ENCODE data around the gene POC1B. TPM values are rescaled to one million over a fixed set of nuclear protein-coding genes. Genes with fewer than 3 reads are reported as not detected.

The POC1B gene
- total RNA-seq, 1 experiment from 2014 or later: 40.3 TPM

DNA sequence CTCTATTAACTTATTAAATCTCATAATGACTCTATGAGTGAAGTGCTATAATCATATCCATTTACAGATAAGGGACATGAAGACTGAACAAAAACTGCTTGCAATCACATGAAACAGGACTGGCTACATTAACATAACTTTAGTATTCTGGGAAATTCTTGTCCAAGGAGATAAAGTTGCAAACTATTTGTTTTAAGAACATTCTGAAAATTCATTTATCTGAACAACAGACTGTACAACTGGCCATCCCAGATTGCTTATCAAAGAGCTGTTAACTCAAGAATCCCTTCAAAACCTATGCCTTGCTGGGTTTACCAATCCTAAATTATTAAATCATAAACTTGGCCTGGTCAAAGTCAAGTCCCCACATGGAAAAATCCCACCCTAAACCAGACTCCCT is 39.2 kb upstream of the POC1B start:
- intact Hi-C loops (cut with micrococcal nuclease; ENCODE audit: unreplicated experiment): no loop called here
- CTCF ChIA-PET: interaction anchor here (0.7 kb wide), 1 partner anchor 385 kb away, joined by 3 read pairs; no protein-coding TSS in a partner anchor
- Mint-ChIP-seq H3K4me1 (ENCODE audit: low read depth, unreplicated experiment) (no peaks in the 10 kb centered on the region), H3K9me3 (ENCODE audit: low read depth, unreplicated experiment) (no peaks in the 10 kb centered on the region), H3K27ac (ENCODE audit: unreplicated experiment) (no peak overlapping the region), H3K4me3 (ENCODE audit: low read depth, unreplicated experiment) (no peak overlapping the region), H3K27me3 (ENCODE audit: unreplicated experiment) (no peaks in the 10 kb centered on the region), H3K36me3 (ENCODE audit: insufficient read depth, unreplicated experiment) (no peaks in the 10 kb centered on the region)
- BruUV-seq (replicated peaks): no TSS peak
- TF ChIP-seq CTCF (IDR thresholded peaks at IDR 0.05; ENCODE audit: unreplicated experiment): no peak
- DNase-seq: no peak

GRCh38 chr12:89559753-89560152 is 33.9 kb upstream of the POC1B start:
- TF ChIP-seq CTCF (IDR thresholded peaks at IDR 0.05; ENCODE audit: unreplicated experiment): no peak
- intact Hi-C loops (cut with micrococcal nuclease; ENCODE audit: unreplicated experiment): no loop called here
- no peak for DNase-seq
- no TSS peak for BruUV-seq (replicated peaks)
- Mint-ChIP-seq H3K27me3 (ENCODE audit: unreplicated experiment) (no peaks in the 10 kb centered on the region), H3K27ac (ENCODE audit: unreplicated experiment) (no peak overlapping the region), H3K4me1 (ENCODE audit: low read depth, unreplicated experiment) (peaks cover 15% of the 10 kb centered on the region), H3K4me3 (ENCODE audit: low read depth, unreplicated experiment) (no peak overlapping the region), H3K9me3 (ENCODE audit: low read depth, unreplicated experiment) (no peaks in the 10 kb centered on the region), H3K36me3 (ENCODE audit: insufficient read depth, unreplicated experiment) (peaks cover 11% of the 10 kb centered on the region)
- CTCF ChIA-PET: no interaction called here

DNA sequence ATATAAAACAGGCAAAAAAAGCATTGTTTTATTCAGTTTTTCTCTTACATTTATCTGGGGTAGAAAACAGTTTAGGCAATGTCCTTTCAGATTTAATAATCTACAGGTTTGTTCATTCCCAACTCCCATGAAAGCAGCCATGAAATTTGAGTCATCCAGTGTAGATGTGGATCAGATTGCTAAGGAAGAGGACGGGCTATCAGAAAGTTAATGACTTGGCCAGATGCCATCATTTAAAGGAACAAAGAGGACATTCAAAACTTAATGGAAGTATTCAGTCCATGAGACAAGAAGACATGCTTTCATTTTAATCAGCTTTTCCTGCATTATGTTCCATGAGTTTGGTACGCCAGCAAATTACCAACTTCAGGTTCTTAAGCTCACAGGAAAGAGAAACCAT is 31.1 kb upstream of the POC1B start:
- H3K27me3 Mint-ChIP-seq (ENCODE audit: unreplicated experiment): no peaks in the 10 kb centered on the region
- H3K36me3 Mint-ChIP-seq (ENCODE audit: insufficient read depth, unreplicated experiment): peaks cover 11% of the 10 kb centered on the region

GRCh38 chr12:89552376-89552775 is 26.5 kb upstream of the POC1B start:
- H3K4me3 Mint-ChIP-seq (ENCODE audit: low read depth, unreplicated experiment): no peak overlapping the region
- peaks cover 6% of the 10 kb centered on the region for H3K36me3 Mint-ChIP-seq (ENCODE audit: insufficient read depth, unreplicated experiment)
- BruUV-seq (replicated peaks): no TSS peak
- peaks cover 3% of the 10 kb centered on the region for H3K9me3 Mint-ChIP-seq (ENCODE audit: low read depth, unreplicated experiment)
- intact Hi-C loops (cut with micrococcal nuclease; ENCODE audit: unreplicated experiment): no loop called here
- H3K4me1 Mint-ChIP-seq (ENCODE audit: low read depth, unreplicated experiment): peaks cover 11% of the 10 kb centered on the region
- TF ChIP-seq CTCF (IDR thresholded peaks at IDR 0.05; ENCODE audit: unreplicated experiment): no peak
- CTCF ChIA-PET: no interaction called here
- no peak for DNase-seq
- no peaks in the 10 kb centered on the region for H3K27me3 Mint-ChIP-seq (ENCODE audit: unreplicated experiment)
- H3K27ac Mint-ChIP-seq (ENCODE audit: unreplicated experiment): no peak overlapping the region

More for the DNA sequence above, 31.1 kb upstream of the POC1B start:
- TF ChIP-seq CTCF (IDR thresholded peaks at IDR 0.05; ENCODE audit: unreplicated experiment): no peak
- CTCF ChIA-PET: interaction anchor here (1.2 kb wide), 1 partner anchor 10 kb away, joined by 3 read pairs; no protein-coding TSS in a partner anchor
- H3K4me1 Mint-ChIP-seq (ENCODE audit: low read depth, unreplicated experiment): peaks cover 15% of the 10 kb centered on the region
- intact Hi-C loops (cut with micrococcal nuclease; ENCODE audit: unreplicated experiment): no loop called here
- H3K27ac Mint-ChIP-seq (ENCODE audit: unreplicated experiment): peak overlapping the region; percentile 71
- H3K4me3 Mint-ChIP-seq (ENCODE audit: low read depth, unreplicated experiment): no peak overlapping the region
- DNase-seq: peak; percentile 53
- H3K9me3 Mint-ChIP-seq (ENCODE audit: low read depth, unreplicated experiment): peaks cover 3% of the 10 kb centered on the region
- BruUV-seq (replicated peaks): no TSS peak
